B cell (primary cell): Measurements from ENCODE around the gene KRT14.

Experiments
- EZH2 ChIP-seq: IDR thresholded peaks from 2 replicates; pipeline ENCODE4 v1.6.1; 2012; ENCODE audit warnings: borderline replicate concordance, low read depth, mild to moderate bottlenecking, moderate library complexity, low read length; ENCODE audit not compliant: insufficient read depth, poor library complexity, severe bottlenecking
- TF ChIP-seq, protein P1 (sequence below): fragments of 200-600 bp; IDR thresholded peaks from one replicate; pipeline ENCODE4 v1.8.0; 2022; ENCODE audit warnings: antibody characterized with exemption, mild to moderate bottlenecking

DNA sequence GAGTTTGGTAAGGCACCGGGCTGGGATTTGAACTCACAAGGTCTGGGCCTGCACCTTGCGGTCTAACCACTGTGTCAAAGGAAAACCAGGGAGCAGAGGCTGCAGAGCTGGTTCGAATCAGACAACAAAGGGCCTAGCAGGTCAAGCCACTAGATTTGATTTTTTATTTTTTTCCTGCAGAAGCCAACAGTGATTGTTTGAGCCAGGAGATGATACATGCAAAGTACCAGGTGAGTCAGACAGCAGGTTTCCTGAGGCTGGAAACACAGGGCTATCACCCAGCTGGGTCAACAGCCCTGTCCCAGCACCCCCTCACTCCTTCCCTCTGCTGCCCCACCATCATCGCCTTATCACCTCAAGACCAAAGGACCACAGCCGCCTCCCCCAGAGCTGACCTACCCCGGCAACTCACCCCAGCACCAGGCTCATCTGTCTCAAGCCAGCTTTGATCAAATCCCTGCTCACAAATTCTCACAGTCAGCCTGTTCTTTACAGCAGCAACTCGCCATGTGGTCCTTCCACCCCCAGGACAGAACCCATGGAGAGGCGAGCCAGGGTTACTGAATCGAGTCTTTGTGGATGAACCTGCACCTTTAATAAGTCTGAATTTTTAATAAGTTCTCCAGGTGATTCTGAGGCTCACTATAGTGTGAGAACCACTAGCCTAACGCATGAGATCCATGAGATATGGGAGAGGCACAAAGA lies 45.6 kb downstream of the KRT14 start:
- TF ChIP-seq, protein P1, sequence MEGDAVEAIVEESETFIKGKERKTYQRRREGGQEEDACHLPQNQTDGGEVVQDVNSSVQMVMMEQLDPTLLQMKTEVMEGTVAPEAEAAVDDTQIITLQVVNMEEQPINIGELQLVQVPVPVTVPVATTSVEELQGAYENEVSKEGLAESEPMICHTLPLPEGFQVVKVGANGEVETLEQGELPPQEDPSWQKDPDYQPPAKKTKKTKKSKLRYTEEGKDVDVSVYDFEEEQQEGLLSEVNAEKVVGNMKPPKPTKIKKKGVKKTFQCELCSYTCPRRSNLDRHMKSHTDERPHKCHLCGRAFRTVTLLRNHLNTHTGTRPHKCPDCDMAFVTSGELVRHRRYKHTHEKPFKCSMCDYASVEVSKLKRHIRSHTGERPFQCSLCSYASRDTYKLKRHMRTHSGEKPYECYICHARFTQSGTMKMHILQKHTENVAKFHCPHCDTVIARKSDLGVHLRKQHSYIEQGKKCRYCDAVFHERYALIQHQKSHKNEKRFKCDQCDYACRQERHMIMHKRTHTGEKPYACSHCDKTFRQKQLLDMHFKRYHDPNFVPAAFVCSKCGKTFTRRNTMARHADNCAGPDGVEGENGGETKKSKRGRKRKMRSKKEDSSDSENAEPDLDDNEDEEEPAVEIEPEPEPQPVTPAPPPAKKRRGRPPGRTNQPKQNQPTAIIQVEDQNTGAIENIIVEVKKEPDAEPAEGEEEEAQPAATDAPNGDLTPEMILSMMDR = no peak
- TF ChIP-seq EZH2 = no peak
